Mucosa of descending colon (tissue), 3 donors: ENCODE measurements around the gene GMDS. TPM values are rescaled to one million over a fixed set of nuclear protein-coding genes. Genes with fewer than 3 reads are reported as not detected.

ENCODE experiments used
- ATAC-seq: fragments of 200-7000 bp; cut with Tn5 transposase; one replicate; pipeline ENCODE4 v1.9.1; 2020; ENCODE audit warnings: mild to moderate bottlenecking, moderate library complexity
- DNase-seq, 3 donors: peaks; one replicate each; pipeline ENCODE4 v3.0.0-alpha.2; 2020
- H3K36me3 ChIP-seq: fragments of 200-600 bp; one replicate; pipeline ENCODE4 v1.8.0; 2021; ENCODE audit warnings: low read depth, mild to moderate bottlenecking
- H3K4me1 ChIP-seq: fragments of 200-600 bp; one replicate; pipeline ENCODE4 v1.8.0; 2021; ENCODE audit warnings: low read depth, mild to moderate bottlenecking
- H3K4me3 ChIP-seq: fragments of 200-600 bp; one replicate; pipeline ENCODE4 v1.8.0; 2021; ENCODE audit warnings: mild to moderate bottlenecking
- H3K9me3 ChIP-seq: fragments of 200-600 bp; one replicate; pipeline ENCODE4 v1.8.0; 2021; ENCODE audit warnings: mild to moderate bottlenecking
- CTCF ChIP-seq: fragments of 200-600 bp; IDR thresholded peaks from one replicate; pipeline ENCODE4 v1.8.0; 2022; ENCODE audit warnings: antibody characterized with exemption, mild to moderate bottlenecking
- intact Hi-C, 2 donors: fragments of 100-400 bp; cut with DNase I in 1 of 2; cut with micrococcal nuclease in 1 of 2; formaldehyde crosslinking; loops; one replicate each; pipeline versions ENCODE4 v1.11.0 to v1.11.1; 2022; cut with DNase I, micrococcal nuclease
- total RNA-seq, 3 donors: library from RNA; stranded (reverse); fragmentation: NEBNext Ultra II Directional in 2 of 3; extraction: Animal tissue kit (Norgen Biotek cat#: 25700) in 2 of 3; gene quantifications; one replicate each; pipeline versions ENCODE4 v1.2.1 to v1.2.4, GENCODE V29; 2021 to 2023
- donor health status: DM: no; HTN: no; CAD: no; lungs with moderate emphysema.
- donor health status: DM: no; HTN: no; CAD: no.
- donor health status: DM: no; HTN: yes; CAD: no.

GMDS gene
- total RNA-seq, 3 donors from 2014 or later = 68.0 to 228 (median 135) TPM

- H3K36me3 ChIP-seq = no peaks in the 10 kb centered on the region
- H3K4me1 ChIP-seq = no peaks in the 10 kb centered on the region
- no peak for ATAC-seq
- H3K4me3 ChIP-seq = no peak overlapping the region
- TF ChIP-seq CTCF = no peak
- H3K9me3 ChIP-seq = no peaks in the 10 kb centered on the region
- no peak for DNase-seq
- intact Hi-C loops = no loop called here
Observed at GRCh38 chr6:1705630-1706029, 539.8 kb downstream of the GMDS start.

DNA sequence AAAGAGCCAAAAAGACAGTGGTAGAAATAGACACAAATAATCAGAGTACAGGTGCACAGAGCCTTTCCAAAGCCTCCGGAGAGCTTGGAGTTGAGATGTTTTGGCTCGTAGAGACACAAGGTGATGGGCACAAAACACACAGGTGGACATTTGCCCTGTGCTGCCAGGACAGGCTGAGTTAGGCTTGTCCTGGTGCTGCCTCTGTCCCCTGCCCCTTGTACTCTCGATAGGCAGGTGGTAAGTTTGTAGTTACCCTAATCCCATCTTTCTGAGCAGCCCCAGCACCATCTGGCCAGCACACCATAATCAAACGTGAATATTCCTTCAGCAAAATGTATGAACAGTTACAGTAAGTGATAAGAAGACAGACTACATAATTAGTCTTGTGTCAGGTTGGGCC lies 540.2 kb downstream of the GMDS start:
- Histone ChIP-seq H3K9me3 (no peaks in the 10 kb centered on the region), H3K4me1 (no peaks in the 10 kb centered on the region), H3K4me3 (no peak overlapping the region), H3K36me3 (no peaks in the 10 kb centered on the region)
- no peak for DNase-seq
- no peak for ATAC-seq
- no peak for TF ChIP-seq CTCF
- intact Hi-C loops = no loop called here

DNA sequence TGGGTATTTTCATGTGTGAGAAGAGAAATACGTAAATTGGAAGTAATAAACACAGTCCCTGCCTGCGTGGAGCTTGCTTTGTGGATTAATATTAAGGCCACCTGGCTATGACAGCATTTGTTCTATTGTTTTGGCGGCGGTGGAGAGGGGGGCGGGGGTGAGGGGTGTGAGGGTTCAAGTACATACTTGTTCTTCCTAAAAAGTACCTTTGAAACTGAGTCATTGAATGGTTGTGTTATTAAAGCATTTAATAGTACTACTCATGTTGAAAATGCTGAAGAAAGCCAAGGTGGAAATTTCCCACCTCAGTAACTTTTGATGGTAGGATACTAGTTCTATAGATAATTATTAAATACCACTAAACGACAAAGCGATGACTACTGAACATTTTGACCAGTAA lies 540.7 kb downstream of the GMDS start:
- DNase-seq (no peak), ATAC-seq (no peak)
- no peak for TF ChIP-seq CTCF
- H3K9me3 ChIP-seq = no peaks in the 10 kb centered on the region
- H3K4me3 ChIP-seq = no peak overlapping the region
- no peaks in the 10 kb centered on the region for H3K4me1 ChIP-seq
- no peaks in the 10 kb centered on the region for H3K36me3 ChIP-seq
- intact Hi-C loops = no loop called here

DNA sequence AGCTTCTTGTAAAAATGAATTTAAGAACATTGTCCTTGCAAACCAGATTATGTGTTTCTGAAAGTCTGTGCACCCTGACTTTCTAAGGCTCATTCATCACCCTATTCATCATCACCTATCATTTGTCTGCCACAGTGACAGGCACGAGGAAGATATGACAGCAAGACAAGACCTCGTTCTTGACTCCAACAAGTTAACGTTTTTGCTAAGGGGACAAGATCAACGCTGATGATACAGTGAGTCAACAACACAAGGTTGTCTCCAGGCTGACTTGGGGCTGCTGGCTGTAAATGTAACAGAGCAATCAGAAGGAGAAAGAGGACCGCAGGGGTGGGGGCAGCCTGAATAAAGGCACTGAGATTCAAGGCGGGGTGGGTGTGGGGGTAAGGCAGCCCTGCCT lies 541.5 kb downstream of the GMDS start:
- Histone ChIP-seq H3K4me1 (no peaks in the 10 kb centered on the region), H3K4me3 (no peak overlapping the region), H3K9me3 (no peaks in the 10 kb centered on the region), H3K36me3 (no peaks in the 10 kb centered on the region)
- DNase-seq (no peak), ATAC-seq (no peak)
- intact Hi-C loops = no loop called here
- no peak for TF ChIP-seq CTCF

DNA sequence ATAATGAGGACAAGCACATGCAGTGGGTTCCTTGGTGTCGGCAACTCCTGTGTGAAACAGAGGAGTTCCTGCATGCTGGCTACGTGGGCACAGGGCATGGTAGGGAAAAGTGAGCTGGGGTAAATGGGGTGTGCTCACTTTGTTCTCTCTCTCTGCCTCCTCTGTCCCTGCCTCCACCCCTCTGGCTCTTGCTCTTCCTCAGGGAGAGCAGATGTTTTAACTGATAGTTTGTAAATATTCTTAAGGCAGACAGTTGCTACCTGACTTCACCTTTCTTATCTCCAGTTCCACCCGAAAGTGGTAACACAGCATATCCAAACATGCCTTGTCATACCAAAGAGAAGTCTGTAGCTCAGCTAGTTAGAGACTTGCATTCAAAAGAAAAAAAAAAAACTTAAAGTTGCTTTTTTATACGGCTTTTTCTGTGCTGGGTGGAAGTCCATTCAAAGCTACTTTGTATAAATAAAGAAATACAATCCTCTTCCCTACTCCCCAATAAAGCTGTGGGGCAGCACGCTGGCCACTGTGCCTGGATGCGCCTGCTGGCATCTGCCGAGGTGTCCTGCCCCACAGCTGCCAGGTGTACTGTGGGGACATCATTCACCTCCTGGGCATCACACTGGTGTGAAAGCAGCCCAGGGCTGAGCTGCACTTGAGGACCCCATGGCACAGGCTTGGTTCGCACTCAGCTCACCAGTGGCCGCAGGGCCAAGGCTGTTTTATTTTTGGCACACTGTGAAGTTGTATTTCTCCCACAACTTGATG lies 542.1 kb downstream of the GMDS start:
- Histone ChIP-seq H3K36me3 (no peaks in the 10 kb centered on the region), H3K4me1 (no peaks in the 10 kb centered on the region), H3K4me3 (no peak overlapping the region), H3K9me3 (no peaks in the 10 kb centered on the region)
- intact Hi-C loops = no loop called here
- ATAC-seq (no peak), DNase-seq (no peak)
- TF ChIP-seq CTCF = no peak
